NB4 (cell line): ENCODE measurements around the gene CCDC171.

ENCODE experiments used
- CTCF ChIP-seq: IDR thresholded peaks from one replicate; pipeline ENCODE4 v1.5.1; 2012; ENCODE audit warnings: low read depth, low read length
- MAX ChIP-seq: IDR thresholded peaks from 2 replicates; pipeline ENCODE4 v1.6.1; 2011; ENCODE audit warnings: low read depth, low read length
- POLR2A ChIP-seq: IDR thresholded peaks from 2 replicates; pipeline ENCODE4 v1.6.1; 2011; ENCODE audit warnings: mild to moderate bottlenecking; ENCODE audit not compliant: insufficient read length; ENCODE audit errors: extremely low read depth

- no peak for TF ChIP-seq POLR2A
- no peak for TF ChIP-seq CTCF
- TF ChIP-seq MAX, result no peak
These were observed 117.4 kb downstream of the CCDC171 start for GRCh38 chr9:15670246-15670645.
